Stimulated activated CD4-positive, alpha-beta T cell treated with anti-CD3 and anti-CD28 coated beads, Interleukin-4, amount 100 ng/mL, for 24 hours (primary cell): ENCODE results near the gene CAPZB.

Experiments used
- DNase-seq: peaks from one replicate; pipeline ENCODE4 v3.0.0-alpha.2; 2020

Gene CAPZB

GRCh38 chr1:19467199-19468187 is 17.8 kb downstream of the CAPZB start:
- no peak for DNase-seq

- DNase-seq: no peak
These were observed 19.2 kb downstream of the CAPZB start for GRCh38 chr1:19466112-19466561.

GRCh38 chr1:19465650-19466049 is 19.7 kb downstream of the CAPZB start:
- DNase-seq: no peak

GRCh38 chr1:19465123-19465522 is 20.2 kb downstream of the CAPZB start:
- no peak for DNase-seq

- DNase-seq: no peak
These were observed 20.6 kb downstream of the CAPZB start for GRCh38 chr1:19464696-19465095.

GRCh38 chr1:19463504-19463803 is 21.9 kb downstream of the CAPZB start:
- no peak for DNase-seq

- peak; percentile 31 for DNase-seq
These were observed 22.4 kb downstream of the CAPZB start for GRCh38 chr1:19462781-19463503.

GRCh38 chr1:19461220-19461554 is 24.2 kb downstream of the CAPZB start:
- no peak for DNase-seq

- DNase-seq: no peak
These were observed 24.7 kb downstream of the CAPZB start for GRCh38 chr1:19460535-19461219.

GRCh38 chr1:19458815-19459417 is 26.4 kb downstream of the CAPZB start:
- DNase-seq: no peak

GRCh38 chr1:19457607-19458006 is 27.7 kb downstream of the CAPZB start:
- DNase-seq: no peak

- DNase-seq: no peak
These were observed 28.3 kb downstream of the CAPZB start for GRCh38 chr1:19456968-19457441.

GRCh38 chr1:19455353-19455752 is 30.0 kb downstream of the CAPZB start:
- DNase-seq: no peak

GRCh38 chr1:19454265-19455146 is 30.8 kb downstream of the CAPZB start:
- no peak for DNase-seq

GRCh38 chr1:19453741-19454201 is 31.6 kb downstream of the CAPZB start:
- DNase-seq: no peak

- no peak for DNase-seq
These were observed 33.1 kb downstream of the CAPZB start for GRCh38 chr1:19452221-19452663.

- DNase-seq: no peak
These were observed 34.4 kb downstream of the CAPZB start for GRCh38 chr1:19450811-19451515.

GRCh38 chr1:19449454-19450228 is 35.7 kb downstream of the CAPZB start:
- DNase-seq: no peak

GRCh38 chr1:19448491-19449439 is 36.6 kb downstream of the CAPZB start:
- DNase-seq: peak; percentile 52
